Stimulated activated CD8-positive, alpha-beta memory T cell treated with anti-CD3 and anti-CD28 coated beads, Interleukin-15, amount 100 ng/mL, for 1 hour (primary cell): ENCODE data around the gene TMEM229B.
A peak's percentile ranks its signal among the peaks of the same experiment; 100 is the strongest.

ENCODE experiments used
- DNase-seq: peaks from one replicate; pipeline ENCODE4 v3.0.0-alpha.2; 2020; ENCODE audit warnings: low read depth

The TMEM229B gene

DNA sequence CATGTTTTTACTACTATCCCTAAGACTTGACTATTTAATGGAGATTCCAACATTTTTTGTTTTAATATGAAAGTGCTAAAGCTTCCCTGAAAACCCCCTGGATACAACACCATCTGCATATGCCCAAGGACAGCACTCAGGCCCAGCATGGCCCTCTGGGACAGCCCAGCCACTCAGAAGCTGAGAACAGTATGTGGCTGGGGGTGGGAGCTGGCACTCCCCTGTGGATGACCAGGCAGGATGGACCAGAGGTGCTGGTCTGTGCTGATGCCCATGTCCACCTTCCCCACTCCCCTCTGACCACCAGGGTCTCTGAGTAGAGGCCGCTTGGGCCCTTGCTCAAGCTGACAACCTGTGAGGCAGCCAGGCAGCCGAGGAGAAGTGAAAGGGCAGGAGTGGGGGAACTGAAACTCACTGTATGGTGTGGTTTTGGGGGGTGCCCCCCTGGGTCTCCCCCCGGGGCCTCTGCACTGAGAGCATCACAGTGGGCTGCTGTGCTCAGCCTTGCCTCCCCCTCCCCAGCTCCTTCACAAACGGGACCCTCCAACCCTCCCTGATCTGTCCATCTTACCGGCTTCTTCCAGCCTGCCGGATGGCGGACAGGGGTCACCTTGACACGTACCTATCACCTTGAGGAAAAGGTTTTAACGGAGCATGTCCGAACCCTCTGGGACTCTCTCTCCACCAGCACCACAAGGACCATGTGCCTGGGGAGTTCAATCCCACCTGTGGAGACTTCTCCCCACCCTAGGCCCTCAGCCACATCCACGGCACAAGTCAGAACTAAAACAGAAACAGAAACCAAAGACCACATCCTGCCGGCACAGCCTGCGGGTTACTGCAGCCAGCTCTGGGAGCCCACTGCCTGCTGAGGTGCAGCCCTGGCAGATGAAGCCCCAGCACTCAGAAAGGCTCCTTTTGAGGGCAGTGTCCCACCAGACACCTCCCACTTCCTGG, at the start of gene TMEM229B:
Gene TMEM229B, minus strand, starts transcription at position 785 of the 957 bp plus-strand sequence. CDS start 14,798 bp downstream, outside the sequence.
- peak; percentile 47 for DNase-seq

DNA sequence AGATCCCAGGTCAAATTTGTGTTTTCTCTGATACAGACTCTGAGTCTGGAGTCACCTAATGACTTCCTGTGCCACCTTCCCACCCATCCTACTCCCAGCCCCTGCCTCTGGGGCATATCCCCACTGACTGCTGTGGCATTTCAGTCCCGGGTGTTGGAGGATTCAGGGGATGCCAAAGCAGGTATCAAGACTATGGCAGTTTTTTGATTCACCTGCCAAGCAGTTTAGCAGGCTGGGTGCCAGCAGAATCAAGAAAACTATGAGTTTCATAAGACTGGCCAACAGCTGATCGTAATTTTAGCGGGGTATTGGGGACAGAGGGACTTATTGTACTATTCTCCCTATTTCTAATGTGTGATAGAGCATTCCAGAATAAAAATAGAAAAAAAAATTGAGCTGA, 49.2 kb upstream of the TMEM229B start:
- no peak for DNase-seq

DNA sequence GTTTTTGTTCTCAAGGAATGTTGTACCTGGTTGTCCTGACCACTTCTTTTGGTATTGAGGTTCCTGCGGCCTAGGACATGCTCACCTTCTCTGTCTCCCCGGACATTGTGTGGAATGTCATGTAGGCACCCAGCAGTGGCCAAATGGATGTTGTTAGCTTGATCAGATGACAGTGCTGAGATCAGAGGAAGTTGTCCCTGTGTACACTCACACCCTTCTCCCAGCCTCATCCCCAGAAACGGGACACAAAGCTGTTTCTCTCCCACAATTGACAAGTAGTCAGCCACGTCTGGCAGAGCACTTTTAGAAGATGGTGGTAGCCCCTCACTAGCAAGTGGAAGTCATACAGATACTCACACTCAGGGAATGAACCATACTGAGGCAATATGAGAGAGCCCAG, 47.6 kb upstream of the TMEM229B start:
- DNase-seq: no peak

DNA sequence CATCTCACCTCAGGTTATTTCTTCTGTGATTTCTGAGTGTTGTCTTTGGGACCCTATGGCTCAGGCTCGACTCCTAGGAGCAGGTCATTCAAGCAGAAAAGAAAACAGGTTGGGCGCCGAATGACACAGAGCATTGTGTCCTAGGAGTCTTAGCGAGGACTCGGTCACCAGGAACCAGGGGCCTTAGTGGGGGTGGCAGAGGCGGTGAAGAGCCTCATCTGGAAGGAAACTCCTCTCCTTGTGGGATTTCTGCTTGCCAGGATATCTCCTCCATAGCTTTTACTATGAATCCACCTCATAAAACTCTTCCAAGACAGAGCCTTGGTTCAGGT, 45.2 kb upstream of the TMEM229B start:
- DNase-seq: no peak

DNA sequence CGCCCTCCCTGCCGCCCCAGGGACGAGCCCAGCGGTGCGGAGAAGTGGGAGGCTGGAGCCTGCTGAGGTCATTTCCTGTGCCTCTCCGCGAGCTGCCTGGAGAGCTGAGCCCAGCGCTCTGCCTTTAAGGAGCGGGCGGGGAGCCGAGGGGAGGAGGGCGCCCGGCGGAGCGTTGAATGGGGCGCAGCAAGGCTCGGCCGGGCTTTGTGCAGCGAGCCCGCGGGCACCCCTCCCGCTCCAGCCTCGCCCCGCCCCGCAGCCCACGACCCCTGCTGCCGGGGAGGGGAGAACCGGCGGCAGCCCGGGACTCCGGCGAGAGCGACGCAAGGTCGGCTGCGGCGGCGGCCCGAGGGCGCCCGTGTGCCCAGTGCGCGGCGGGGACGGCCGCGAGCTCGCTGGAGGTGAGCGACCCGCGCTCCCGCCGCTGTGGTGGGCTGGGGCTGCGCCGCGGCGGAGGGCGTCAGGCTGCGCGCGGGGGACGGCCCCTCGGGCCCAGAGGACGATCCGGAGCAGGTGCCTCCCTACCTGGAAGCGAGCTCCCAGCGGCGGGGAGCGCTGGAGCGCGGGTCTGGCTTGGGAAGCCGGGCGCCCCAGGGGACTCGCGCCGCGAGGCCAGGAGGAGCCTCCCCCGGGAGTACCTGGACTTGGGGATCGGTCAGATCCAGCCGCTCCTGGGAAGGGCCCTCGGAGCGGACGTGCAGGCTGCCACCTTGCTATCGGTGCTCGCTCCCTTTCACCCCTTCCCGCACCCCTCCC, 44.7 kb upstream of the TMEM229B start, which contains the start of gene PLEKHH1:
Gene PLEKHH1, plus strand, starts transcription at position 293 of the 756 bp plus-strand sequence. CDS start 8,578 bp downstream, outside the sequence.
- no peak for DNase-seq

DNA sequence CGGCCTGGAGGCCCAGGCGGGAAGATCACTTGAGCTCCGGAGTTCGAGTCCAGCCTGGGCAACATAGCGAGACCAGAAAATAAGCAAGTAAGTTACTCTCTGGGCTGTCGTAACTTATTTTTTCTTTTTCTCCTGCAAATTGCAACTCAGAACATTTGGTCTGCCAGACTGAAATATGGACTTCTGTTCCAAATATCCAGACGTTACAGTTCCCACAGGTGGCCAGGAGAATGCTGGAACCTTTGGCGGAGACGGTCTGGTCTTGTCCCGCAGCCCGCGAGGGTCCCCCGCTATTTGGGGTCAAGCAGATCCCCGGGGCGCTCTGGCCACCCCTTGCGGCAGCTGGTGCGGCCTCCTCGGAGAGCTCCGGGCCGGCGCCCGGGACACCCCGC, 44.1 kb upstream of the TMEM229B start:
- no peak for DNase-seq

DNA sequence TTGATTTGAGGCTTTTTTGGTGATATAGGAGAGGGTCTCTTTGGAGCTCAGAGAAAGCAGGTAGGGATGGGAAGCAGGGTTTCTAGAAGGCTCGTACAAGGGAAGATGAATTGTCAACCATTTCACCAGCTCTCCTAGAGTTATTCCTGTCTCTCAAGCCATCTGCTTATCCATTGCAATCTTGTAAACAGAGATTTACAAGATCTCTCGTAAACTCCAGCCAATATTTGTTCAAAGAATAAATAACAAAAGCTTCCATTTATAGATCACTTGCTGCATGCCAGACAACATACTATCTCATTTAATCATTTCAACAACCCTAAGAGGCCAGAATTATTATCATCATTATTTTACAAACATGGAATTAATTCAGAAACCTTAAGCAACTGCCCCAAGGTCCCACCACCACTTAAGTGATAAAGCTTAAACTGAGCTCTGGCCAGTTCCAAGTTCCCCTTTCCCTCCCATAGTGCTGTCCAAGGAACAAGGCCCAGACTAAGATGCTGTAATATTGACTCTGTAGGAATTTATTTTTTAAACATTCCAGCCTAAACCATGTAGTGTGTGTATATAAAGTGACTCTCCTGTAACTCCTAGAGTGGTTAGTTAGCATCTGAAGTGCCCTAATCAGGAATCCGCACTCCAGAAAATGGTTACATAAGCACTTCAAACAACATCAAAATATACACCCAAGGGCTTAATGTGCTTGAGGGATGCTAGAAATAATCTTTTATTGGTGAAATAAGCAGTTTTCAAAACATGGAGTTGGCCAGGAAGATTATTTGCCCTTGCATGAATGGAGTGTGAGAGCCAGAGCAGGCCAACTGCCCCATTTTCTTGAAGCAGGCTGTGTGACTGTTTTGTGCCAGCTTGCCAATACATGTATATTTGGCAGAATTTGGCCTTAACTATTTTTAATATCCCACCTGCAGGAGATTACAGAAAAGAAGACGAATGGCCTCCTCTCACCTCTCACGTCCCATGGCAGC, 41.7 kb upstream of the TMEM229B start:
- no peak for DNase-seq

DNA sequence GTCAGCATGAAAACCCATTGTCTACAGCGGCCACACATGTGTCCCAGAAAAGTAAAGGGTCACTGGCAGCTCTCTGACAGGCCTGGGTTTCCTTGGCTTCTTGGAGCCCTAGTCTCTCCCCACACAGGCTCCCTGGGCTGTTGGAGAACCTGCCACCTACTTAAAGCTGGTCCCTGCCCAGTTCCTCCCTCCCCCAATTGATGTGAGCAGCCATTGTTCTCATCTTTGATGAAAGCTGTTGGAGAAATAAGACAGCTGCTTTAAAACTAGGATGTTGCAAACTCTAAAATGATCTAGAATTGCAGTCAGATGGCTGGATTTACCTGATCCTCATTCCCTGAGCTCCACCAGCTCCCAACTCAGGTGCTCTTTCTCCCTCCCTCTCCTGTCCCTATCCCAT, 39.8 kb upstream of the TMEM229B start:
- no peak for DNase-seq

DNA sequence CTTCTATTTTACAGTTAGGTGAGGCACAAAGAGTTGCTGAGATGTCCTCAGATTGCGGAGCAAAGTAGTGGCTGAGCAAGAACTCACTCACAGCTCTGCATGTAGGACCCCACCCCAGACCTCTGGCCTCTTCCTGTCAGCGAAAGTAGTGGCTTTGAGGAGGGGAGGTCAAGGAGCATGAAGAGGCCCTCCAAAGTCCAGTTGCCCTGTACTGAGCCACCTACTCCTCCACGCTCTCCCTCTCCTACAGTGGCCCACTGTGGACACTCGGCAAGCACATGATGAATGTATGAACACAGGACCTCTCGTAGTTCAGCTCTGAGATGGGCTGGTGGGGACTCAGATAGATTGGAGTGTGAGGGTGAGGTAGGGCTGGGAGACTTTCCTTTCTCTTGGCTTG, 39.2 kb upstream of the TMEM229B start:
- DNase-seq: no peak

DNA sequence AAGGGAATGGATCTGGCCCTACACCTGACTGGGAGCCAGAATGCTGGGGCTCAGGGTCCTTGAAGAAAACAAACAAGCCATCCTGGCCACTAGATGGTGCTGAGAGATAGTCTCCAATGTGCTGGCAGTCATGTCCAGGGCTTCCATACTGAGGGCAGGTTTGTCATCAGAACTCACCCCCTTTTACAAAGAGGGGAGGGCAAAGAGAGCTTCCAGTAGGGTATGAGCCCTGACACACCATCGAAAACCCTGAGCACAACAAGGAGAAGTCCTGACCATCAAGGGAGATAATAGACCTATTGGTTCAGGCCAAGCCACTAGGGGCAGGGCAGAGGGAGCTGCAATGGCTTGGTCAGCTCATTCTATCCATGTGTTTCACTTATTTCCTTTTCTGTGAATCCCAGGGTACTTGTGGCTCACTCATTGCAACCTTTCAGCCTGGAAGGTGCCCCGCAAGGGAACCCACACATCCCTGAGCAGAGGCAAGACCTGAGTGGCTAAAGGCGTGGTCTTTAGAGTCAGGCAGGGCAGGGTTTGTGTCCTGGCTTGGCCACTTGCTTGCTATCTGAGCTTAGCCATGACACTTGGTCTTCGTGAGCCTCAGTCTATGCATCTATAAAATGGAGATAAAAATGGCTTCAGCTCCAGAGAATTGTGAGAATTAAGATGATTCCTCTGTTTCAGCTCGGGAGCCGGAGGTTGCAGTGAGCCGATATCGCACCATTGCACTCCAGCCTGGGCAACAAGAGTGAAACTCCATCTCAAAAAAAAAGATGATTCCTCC, 38.3 kb upstream of the TMEM229B start:
- no peak for DNase-seq

DNA sequence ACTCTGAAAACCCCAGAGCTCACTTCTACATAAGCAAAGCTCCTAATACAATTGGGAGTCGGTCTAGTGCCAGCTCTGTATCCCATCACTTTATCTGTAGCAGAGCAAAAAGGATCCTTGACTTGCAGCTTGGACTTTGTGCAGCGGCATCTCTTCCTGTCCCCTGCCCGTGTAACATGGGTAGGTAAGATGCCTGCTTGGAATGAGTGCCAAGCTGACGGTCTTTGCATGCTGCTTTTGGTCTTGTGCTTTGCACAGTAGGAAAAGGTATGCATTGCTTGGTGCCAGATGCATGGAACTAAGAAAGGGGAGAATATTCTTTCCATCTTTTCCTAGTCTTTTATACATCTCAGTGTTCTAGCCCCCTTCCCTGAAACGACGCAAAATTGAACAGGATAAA, 37.7 kb upstream of the TMEM229B start:
- no peak for DNase-seq

DNA sequence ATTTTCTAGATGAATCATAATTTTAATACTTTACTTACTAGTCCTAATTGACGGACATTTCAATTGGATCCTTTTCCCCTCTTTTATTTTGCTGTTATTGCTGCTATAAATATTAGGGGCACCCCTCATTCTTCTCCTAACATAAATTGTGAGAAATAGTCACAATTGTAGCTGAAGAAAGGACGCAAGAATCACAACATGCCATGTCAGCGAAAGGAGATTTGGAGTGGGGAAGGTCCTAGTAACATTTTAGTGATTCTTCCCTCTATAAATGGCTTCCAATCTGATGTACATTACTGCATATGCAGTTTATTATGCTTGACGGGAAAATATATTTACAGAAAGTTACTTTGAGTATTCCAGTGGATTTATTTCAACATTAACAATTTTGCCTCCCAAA, 36.9 kb upstream of the TMEM229B start:
- DNase-seq: no peak

DNA sequence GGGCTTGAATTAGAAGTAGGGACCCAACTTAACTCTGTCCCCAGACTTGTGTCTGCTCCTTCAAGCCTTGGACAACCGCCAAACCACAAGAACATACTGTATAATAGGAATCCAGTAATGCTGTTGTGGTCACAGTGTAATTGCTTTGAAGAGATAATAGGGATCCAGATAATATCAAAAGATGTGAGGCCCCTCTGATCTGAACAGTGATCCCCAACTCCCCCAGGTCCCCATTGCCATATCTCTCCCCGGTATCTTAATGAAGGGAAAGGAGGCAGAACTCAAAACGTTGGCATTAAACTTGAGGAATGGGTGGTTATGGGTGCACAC, 36.1 kb upstream of the TMEM229B start:
- no peak for DNase-seq

DNA sequence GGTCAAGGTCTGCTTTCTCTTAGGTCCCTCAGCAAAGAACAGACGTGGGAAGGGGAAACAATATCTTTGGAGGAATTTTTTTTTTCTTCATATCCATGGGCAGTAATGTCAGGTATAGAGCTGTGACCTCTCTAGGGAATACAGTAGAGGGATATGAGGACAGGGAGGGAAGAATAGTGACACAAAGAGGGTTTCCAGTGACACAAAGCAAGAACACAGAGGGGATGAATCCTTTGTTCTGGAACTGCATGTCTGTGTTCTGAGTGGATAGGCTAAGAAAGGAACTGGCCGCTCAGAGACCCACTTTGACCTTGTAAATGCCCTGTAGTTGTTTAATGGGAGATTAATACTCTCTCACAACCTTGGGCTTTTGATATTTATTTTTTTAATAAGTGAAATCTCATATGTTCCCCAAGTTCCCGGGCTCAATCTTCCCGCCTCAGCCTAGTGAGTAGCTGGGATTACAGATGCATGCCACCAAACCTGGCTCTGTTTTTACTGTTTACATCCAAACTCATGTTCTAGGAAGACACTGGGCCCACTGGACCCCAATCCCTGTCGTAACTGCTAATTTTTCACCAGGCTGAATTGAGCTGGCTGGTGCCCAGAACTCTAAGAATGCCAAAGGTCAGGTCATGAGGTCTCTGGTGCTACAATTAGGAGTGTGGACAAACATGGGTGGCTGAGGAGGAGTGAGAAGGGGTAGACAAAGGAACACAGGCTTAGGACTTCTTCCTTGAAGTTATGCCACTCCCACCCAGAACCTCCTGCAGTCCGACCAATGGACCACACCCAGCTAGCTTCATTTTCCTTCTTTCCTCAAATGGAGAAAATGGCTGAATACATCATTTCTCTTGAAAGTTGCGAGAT, 35.5 kb upstream of the TMEM229B start:
- no peak for DNase-seq

DNA sequence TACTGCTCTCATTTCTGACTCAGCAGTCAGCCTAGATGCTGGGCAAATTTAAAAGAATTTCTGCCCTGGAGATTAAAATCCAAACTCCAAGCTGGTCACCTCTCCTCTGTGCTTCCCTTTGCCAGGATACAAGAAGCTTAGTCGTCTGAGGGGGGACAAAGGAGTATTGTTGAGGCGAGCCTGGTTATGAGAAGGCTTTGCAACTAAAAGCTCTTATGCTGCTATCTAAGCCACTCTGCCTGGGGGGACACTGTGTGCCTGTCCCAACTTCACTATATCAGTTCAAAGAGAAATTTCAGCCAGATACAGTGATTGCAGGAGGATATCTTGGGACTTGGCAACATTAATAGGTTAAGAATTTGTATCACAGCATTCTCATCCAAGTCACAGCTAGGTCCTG, 33.7 kb upstream of the TMEM229B start:
- no peak for DNase-seq

DNA sequence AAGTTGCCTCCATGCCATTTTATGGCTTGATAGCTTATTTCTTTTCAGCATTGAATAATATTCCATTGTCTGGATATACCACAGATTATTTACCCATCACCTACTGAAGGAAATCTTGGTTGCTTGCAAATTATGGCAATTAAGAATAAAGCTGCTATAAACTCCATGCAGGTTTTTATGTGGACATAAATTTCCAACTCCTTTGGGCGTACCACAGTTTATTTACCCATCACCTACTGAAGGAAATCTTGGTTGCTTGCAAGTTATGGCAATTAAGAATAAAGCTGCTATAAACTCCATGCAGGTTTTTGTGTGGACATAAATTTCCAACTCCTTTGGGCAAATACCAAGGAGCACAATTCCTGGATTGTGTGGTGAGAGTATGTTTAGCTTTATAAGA, 32.0 kb upstream of the TMEM229B start:
- DNase-seq: no peak

DNA sequence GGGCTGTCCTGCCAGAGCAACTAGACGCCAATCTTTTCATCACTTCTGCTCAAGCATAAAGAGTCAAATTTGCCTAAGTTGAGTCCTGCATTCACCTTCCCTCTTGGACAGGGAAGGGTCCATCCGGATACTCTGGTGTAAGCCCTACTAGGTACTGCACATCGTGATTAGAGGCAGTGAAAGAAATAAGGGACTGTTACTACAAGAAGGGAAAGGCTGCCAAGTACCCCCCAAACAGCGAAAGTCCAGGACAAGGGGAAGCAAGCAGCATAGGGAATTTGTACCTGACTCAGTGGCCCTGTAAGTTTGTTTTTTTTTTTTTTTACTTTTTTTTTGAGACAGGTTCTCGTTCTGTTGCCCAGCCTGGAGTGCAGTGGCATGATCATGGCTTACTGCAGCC, 30.9 kb upstream of the TMEM229B start:
- DNase-seq: no peak

DNA sequence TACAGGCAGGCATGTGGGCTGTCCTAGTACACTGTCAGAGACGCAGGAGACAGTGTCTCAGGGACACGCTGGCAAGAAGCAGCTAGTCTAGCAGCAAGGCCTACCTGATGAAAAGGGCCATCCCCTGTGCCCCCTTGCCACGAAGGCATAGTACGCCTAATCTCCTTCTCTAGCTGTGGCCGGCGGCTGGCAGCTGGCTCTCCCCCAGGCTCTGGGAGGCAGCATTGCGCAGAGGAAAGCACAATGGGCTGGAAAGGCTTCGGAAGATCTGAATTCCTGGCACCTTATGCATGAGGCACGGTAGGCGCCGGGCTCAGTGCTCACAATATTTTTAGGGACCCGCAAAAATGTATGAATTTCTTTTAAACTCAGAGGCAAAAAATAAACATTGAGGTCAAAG, 28.6 kb upstream of the TMEM229B start:
- no peak for DNase-seq

DNA sequence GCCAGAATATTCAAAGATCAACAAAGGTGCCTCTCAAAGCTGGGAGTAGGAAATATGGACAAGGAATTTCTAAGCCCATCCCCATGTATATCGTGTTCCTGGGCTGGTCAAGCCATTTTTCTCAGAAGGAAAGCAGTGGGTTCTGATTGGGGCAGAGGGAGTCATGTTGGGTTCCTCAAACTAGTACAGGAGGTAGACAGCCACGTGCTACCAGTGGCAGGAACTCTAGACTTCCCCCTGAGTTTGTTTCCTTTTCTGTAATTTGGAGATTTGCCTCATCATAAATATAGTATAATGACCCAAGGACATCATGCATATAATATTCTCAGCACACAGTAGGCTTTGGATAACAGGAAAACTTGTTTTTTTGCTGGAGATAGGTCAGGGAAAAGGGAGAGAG, 28.2 kb upstream of the TMEM229B start:
- DNase-seq: no peak

DNA sequence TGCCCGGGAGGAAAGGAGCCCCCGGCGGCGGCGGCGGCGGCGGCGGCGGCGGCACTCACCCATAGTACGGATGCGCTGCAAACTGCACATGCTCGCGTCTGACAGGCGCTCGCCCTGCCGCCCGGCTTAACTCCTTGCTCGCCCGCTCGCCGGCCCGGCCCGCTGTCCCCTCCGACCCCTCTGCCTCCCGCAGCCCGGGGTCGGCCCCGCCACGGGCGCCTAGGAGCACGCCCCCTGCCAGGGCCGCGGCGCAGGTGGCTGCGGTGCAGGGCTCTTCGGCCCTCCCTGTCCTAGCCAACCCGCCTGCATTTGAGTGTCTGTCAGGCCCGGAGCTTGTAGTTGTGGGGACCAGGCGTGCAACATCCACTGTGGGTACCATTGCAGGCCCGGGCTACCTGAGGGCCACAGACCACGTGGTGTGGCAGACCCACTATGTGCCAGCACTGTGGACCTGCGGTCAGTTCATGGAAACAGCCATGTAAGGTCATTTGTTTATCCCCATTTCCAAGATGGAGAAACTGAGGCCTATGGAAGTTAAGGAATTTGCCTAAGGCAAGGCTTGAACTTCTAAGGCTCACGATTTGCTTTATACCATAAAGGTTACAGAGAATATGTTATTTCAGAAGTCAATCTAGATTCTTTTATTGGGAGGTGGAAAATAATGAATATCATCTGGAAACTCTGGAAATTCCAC, 27.0 kb upstream of the TMEM229B start:
- DNase-seq: no peak
